Measurements from ENCODE around the gene ZNF436.
A peak's percentile ranks its signal among the peaks of the same experiment; 100 is the strongest.
"Not testable (repeated sequence)": the region's sequence is repeated elsewhere in the genome, so short reads cannot be mapped to it uniquely, and the experiment has no call there.

ZNF436 gene

DNA sequence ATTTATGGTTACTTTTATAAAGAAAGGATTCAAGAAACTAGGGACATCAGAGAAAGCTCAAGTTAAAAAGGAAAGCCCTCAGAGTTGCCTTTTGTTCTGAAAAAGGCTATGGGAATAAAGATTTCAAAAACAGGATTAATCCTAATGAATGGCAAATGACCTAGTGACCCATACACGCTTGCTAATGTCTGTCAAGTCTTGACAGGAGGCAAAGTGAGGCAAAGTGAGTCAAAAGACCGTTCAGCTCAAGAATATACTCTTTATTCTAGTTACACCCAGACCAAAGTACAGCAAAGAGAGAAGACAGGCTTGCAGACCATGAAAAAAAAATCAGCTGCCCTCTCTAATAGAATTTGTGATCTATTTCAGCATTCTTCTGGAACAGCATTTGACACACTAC, 3.5 kb downstream of the ZNF436 start:
- DNase-seq = no peak

DNA sequence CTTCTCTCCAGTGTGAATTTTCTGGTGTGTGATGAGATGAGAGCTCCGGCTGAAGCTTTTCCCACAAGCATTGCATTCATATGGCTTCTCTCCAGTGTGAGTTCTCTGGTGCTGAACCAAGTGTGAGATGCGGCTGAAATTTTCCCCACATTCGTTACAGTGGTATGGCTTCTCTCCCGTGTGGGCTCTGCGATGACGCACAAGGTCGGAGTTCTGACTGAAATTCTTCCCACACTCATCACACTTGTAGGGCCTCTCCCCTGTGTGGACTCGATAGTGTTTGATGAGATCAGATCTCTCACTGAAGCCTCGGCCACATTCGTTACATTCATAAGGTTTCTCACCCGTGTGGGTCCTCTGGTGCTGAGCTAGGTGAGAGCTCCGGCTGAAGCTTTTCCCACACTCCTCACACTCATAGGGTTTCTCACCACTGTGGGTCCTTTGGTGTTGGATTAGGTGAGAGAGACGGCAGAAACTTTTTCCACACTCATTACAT, 7.4 kb downstream of the ZNF436 start:
- no peak for DNase-seq

- DNase-seq = no peak
These were observed 11.2 kb downstream of the ZNF436 start for GRCh38 chr1:23358310-23358875.

DNA sequence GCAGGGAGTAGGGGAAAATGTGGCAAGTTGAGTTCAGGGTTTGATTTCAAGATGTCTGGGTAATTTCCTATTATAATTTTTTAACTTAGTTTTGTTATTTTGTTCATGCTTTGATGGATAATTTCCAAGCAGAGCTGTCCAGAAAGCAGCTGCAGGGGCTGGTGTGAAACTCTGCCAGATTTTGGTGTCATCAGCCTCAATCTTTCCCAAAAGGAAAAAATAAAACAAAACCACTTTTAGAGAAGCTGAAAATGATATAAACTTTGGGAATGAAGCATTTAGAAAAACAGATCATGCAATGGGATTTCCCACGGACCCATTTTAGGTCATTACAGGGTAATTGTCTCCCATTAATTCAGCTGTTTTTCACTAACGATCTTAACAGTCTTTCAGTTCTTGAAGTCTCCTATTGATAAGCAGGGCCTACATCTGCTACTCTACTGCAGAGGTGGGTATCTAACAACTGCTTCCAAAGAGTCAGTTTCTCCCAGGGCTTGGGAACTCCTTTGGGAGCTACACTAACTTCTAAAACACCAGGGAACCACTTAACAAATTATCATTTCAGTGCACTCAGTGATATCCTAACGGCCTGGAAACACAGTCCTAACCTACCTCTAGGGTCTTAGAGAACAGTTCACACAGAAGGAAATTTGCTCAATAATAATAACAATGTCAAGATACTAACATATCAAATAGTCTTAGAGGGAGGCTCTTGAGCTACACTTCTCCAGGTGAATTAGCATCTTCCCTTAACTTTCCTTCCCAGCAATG, 12.3 kb downstream of the ZNF436 start:
- DNase-seq = no peak

DNA sequence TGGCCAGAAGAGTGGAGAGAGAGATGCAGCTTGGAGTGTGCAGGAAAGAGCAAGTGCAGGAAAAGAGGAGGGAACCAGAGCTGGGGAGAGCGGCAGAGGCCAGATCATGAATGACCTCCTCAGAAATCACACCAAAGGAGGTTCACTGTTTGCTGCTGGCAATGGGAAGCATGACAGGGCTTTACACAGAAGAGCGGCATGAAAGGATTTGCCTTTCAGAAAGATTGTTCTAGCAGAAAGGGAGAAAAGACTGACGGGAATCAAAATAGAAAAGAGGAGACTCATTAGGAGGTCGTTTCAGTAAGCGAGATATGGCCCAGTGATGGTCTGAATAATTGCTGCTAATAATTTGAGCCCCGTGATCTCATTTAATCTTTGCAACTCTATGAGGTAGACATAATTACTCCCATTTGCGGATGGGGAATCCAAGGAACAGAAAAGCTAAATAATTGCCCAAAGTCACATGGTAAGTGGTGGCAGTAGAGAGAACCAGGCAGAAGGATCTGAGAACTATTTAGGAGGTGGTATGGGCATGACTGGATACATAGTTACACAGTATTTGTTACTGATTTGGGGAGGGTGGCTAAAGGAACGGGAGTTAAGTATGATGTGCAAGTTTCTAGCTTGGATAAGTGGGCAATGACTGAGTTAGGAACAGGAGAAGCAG, 13.0 kb downstream of the ZNF436 start:
- DNase-seq = no peak

DNA sequence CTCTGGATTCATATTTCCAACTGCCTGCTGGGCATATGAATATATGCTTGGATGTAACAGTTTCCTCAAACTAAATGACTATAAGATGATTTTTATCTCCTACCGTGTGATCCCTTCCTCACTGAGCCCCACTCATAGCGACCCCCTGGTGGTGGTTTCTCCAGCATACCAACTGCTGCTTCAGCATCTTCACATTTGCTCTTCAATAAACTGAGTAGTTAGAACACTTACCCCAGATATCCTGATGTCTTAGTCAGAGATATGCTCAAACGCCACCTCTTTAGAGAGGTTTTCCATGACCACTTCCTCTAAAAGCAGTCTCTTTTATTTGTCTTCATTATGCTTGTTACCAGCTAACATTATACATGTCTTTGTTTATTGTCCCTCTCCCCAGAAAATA, 15.4 kb downstream of the ZNF436 start:
- peak; percentile 32 to 42 for DNase-seq

DNA sequence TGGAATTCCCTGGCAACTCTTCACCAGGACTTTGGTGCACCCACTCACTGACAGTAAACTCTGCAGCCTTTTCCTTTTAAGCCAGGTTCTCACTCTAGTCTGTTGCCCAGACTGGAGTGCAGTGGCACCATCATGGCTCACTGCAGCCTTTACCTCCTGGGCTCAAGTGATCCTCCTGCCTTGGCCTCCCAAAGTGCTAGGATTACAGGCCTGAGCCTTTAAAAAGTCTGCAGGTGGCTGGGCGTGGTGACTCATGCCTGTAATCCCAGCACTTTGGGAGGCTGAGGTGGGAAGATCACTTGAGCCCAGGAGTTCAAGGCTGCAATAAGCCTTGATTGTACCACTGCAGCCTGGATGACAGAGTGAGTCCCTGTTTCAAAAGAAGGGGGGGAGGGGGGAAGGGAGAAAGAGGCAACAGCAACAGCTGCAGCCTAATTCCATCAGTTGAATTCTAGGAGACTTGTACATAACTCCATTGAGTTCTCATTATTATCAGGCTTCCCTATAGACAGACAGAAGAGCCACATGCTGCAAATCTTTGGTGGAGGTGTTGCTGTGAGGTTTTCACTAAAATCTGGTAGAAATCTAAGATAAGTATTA, 17.4 kb downstream of the ZNF436 start:
- no peak for DNase-seq

- DNase-seq = no peak
These were observed 23.7 kb downstream of the ZNF436 start for GRCh38 chr1:23345920-23346319.

- peak in 1 of 2 experiments; percentile 58 for DNase-seq
These were observed 24.6 kb downstream of the ZNF436 start for GRCh38 chr1:23344987-23345472.

DNA sequence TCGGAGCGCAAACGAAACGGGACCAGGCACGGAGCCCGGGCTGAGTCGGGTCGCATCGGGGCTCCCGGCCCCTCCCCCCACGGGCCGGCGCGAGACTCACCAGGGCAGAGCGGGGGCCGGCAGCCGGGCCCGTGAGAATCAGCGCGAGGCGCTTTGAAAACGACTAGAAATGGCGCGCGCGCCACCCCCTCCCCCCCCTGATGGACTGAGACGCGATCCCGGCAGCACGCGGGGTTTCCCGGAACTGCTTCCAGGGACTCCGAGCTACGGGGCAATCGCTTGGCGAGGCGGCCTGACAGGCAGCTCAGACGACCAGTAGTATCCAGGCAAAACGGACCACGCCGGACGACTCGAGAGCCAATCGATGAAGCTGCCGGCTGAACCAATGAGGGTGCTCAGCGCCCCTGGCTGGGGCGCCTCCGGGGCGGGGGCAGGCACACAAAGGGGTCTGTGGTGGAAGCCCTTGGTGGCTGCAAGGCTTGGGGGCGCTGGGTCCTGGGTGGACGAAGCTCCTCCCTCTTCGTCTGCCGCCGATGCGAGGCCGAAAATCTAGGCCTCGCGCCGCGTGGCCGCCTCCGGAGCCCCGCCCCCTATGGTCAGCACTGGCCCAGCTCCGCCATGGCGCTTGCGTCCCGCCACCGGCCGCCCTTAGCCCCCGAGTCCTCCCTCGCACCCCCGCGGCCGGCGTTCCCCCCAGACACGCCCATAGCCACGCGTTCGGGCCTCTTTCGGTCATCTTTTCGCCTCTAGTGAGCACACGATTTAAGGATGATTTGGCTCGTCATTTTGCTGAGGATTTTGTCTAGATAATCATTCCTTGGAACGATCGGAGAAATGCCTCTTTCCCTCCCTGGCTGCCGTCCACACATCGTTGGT, 25.3 kb downstream of the ZNF436 start, which contains the start of gene HNRNPR:
Gene HNRNPR, minus strand, starts transcription at position 174 of the 876 bp plus-strand sequence. CDS start 3,276 bp downstream, outside the sequence.
- DNase-seq = peak; percentile 99 to 100

DNA sequence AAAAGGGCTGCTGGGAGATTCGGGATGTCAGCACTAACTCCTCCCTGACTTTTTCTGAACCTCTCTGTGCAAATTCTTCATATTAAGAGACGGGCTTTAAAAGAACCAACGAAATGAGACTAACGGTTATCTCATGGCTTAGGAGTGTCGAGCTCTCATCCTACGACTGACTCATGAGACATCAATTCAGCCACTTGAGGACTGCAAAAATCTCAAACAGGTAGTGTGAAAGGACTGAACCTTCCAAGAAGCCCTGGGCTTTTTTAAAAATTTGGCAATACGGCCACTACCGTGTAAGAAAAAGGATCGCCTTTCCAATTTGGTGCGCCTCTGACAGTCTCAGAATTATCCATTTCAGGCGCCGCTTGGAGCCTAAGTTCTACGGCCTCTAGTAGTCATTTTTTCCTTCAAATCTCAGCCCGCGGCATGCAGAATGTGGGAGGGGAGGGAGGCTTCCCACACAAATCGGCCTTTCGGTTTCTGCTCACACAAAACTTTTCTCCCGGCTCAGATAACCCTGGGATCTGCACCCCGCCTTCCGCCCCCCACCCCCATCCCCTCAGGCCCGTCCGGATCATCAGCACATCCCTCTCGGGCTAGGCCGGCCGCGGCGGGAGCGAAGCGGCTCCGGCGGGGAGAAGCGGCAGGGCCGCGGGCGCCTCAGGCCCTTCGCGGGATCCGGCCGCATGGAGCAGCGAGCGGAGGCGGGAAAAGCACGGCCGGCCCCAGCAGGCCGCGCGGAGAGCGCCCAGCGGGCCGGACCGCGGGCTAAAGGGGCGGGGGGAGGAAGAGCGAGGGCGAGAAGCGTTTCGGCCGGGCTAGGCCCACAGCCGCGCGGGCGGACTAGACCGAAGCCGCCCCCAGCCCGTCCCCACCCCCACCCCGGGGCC, 26.2 kb downstream of the ZNF436 start:
- peak; percentile 36 for DNase-seq

GRCh38 chr1:23341931-23342692, 27.5 kb downstream of the ZNF436 start:
- no peak for DNase-seq

DNA sequence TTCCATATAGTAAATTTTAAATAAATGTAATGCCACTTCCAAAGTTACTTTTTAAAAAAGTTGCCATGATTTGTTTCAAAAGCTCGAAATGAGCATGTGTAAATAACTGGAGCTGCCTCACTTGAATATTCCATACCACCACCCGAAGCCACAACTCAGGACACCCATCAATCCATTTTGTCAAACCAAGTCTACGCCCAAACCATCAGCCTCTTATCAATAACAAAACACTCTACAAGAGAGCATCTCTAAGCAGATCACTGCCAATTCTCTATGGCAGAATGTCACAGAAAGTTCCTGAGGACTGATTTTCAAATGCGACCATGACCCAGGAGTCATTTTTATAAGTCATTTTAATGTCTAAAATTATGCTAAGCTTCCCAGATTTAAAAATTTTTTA, 30.0 kb downstream of the ZNF436 start:
- DNase-seq = no peak

GRCh38 chr1:23337869-23338268, 31.8 kb downstream of the ZNF436 start:
- no peak for DNase-seq

DNA sequence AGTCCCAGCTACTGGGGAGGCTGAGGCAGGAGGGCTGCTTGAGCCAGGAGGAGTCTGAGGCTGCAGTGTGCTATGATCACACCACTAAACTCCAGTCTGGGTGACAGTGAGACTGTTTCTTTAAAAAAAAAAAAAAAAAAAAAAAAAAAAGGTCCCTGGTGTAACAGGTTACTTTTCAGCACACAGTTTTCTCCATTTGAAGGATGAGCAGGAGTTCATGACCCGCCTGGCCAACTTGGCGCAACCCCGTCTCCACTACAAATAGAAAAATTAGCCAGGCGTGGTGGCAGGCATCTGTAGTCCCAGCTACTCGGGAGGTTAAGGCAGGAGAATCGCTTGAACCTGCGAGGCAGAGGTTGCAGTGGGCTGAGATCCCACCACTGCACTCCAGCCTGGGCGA, 37.9 kb downstream of the ZNF436 start:
- DNase-seq = no peak

DNA sequence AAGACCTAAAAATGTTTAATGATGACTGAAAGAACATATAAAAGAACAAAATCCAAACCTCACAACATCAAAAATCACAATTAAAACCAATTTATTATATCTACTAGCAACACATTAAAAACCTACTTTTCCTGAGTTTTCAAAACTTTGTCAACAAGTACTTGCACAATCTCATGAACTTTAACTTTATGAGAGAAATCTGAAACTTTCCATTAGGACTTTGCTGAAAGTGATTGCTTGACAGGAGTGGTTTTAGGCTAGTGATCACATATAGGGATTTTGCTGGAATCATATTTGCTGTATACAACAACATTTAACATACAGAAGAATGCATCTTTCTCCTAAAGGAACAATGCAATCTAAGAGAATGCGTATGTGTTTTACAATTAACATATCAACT, 38.8 kb downstream of the ZNF436 start:
- no peak for DNase-seq

DNA sequence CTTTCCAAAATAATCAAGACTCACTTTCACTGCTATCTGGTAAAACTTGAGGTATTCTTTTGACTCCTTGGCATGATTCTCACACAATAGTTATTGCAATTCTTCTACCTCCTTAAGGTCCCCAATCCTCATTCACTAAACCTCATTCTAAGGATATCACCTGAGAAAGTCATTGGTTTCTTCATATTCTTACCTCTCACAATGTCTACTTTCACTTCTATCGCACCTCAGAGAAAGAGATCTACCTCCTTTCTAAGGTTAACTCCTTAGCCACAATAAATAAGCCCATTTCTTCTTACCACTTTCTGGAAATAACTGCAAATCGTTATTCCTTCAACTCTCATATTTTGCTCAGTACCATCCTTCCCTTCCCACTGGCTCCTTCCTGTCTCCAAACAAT, 44.2 kb downstream of the ZNF436 start:
- DNase-seq = no peak

- DNase-seq = no peak
These were observed 46.9 kb downstream of the ZNF436 start for GRCh38 chr1:23322770-23323169.

DNA sequence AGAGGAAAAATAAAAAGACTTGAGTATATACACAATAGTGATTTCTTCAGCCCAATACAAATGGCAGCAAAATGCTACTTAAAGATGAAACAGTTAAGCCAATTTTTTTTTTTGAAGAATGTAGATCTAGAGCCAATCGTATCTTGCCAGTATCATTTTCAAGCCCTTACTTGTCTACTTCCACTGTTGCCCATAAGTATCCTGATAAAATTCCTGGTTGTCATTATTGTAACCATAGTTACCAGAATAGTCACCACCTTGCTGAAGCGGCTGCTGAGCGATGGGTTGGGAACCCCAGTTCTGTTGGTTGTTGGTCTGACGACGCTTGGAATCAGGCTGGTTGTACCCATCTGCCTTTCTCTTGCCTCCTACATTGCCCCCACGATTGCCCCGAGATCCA, 59.4 kb downstream of the ZNF436 start:
- not testable (repeated sequence) for DNase-seq
